HepG2 (cell line): Measurements from ENCODE around the gene FOXD1. TPM values are rescaled to one million over a fixed set of nuclear protein-coding genes. Genes with fewer than 3 reads are reported as not detected.

ENCODE experiments used
- ATAC-seq: fragments of 200-7000 bp; cut with Tn5 transposase; 3 replicates; pipeline ENCODE4 v1.9.1; 2020; ENCODE audit warnings: mild to moderate bottlenecking, moderate library complexity
- BruUV-seq: library from RNA; stranded (reverse); fragments of 400-500 nt; replicated peaks from 2 replicates; lab custom pipeline; 2021; lab: Mats Ljungman, UMichigan
- CTCF ChIA-PET: fragments of 300-600 bp; formaldehyde crosslinking; extraction: SDS; loops from one replicate; lab custom pipeline; 2021; ENCODE audit warnings: low total read pairs, inconsistent platforms, low intra/inter-chr PET ratio; lab: Yijun Ruan, JAX
- POLR2A ChIA-PET: fragments of 350-600 bp; sonication (Branson Sonifier 250); formaldehyde crosslinking; loops from one replicate; lab custom pipeline; 2020; ENCODE audit warnings: antibody characterized with exemption, inconsistent platforms; lab: Yijun Ruan, JAX
- DNase-seq: peaks from one replicate; pipeline ENCODE4 v3.0.0-alpha.2; 2015; ENCODE audit warnings: low spot score
- FAIRE-seq: peaks from 3 replicates; lab custom pipeline; 2011; peaks lifted over from hg19 to GRCh38; lab: Jason Lieb, UNC
- H2AFZ ChIP-seq: one replicate; pipeline ENCODE4 v1.6.1; 2011; ENCODE audit warnings: low read length, inconsistent platforms
- H3K27ac ChIP-seq: fragments of 300-600 bp; 3 replicates; pipeline ENCODE4 v1.8.0; 2011; ENCODE audit warnings: mixed run types, mild to moderate bottlenecking, mixed read lengths, low read length, inconsistent platforms; ENCODE audit not compliant: insufficient read depth; ENCODE audit errors: extremely low read length
- H3K27me3 ChIP-seq, 2 experiments: fragments of 200-600 bp in 1 of 2; 2 replicates in 1 of 2; 3 replicates in 1 of 2; pipeline versions ENCODE4 v1.6.0 to v1.8.0; 2011; ENCODE audit warnings: low read length in 2 of 2, mild to moderate bottlenecking in 2 of 2, moderate library complexity in 2 of 2, inconsistent platforms in 1 of 2; ENCODE audit not compliant: insufficient read depth in 2 of 2, control insufficient read depth in 1 of 2
- H3K36me3 ChIP-seq, 2 experiments: fragments of 200-600 bp in 1 of 2; replicated peaks in 1 of 2; 2 replicates in 1 of 2; 3 replicates in 1 of 2; pipeline versions ENCODE4 v1.5.1 to v1.8.0; 2011; ENCODE audit warnings: low read length in 2 of 2, inconsistent platforms in 1 of 2; ENCODE audit not compliant: insufficient read depth in 2 of 2, control insufficient read depth in 1 of 2
- H3K4me1 ChIP-seq: 2 replicates; pipeline ENCODE4 v1.5.1; 2012; ENCODE audit warnings: low read length, inconsistent platforms; ENCODE audit not compliant: insufficient read depth
- H3K4me2 ChIP-seq: 2 replicates; pipeline ENCODE4 v1.6.0; 2011; ENCODE audit warnings: low read depth, low read length, inconsistent platforms
- H3K4me3 ChIP-seq, 3 experiments: fragments of 200-600 bp in 1 of 3; sonication (generic), shearing (Covaris generic) in 1 of 3; replicated peaks in 1 of 3; 2 replicates each; pipeline ENCODE4 v1.5.1; 2011 to 2016; ENCODE audit warnings: low read length in 3 of 3, inconsistent platforms in 2 of 3, low read depth in 2 of 3, mild to moderate bottlenecking in 2 of 3, control low read depth in 1 of 3, mixed read lengths in 1 of 3; ENCODE audit not compliant: insufficient read depth in 1 of 3
- H3K79me2 ChIP-seq: one replicate; pipeline ENCODE4 v1.6.1; 2011; ENCODE audit warnings: low read length, inconsistent platforms; ENCODE audit not compliant: insufficient read depth
- H3K9ac ChIP-seq: 2 replicates; pipeline ENCODE4 v1.6.0; 2011; ENCODE audit warnings: mild to moderate bottlenecking, low read depth, low read length, inconsistent platforms; ENCODE audit not compliant: insufficient read depth
- H3K9me3 ChIP-seq: 2 replicates; pipeline ENCODE4 v1.5.1; 2012; ENCODE audit warnings: mild to moderate bottlenecking, low read length
- H4K20me1 ChIP-seq: 2 replicates; pipeline ENCODE4 v1.6.0; 2011; ENCODE audit warnings: inconsistent platforms, mild to moderate bottlenecking, low read length, moderate library complexity; ENCODE audit not compliant: insufficient read depth
- AKAP8 ChIP-seq: sonication (generic); formaldehyde crosslinking; IDR thresholded peaks from 2 replicates; pipeline ENCODE4 v1.5.1; 2020; ENCODE audit warnings: mild to moderate bottlenecking, missing genetic modification reagents
- EZH2 ChIP-seq: conservative IDR thresholded peaks from 2 replicates; pipeline ENCODE4 v1.6.1; 2012; ENCODE audit warnings: mild to moderate bottlenecking, low read depth, low read length, moderate library complexity
- HOXD1 ChIP-seq: sonication (generic); formaldehyde crosslinking; IDR thresholded peaks from 2 replicates; pipeline ENCODE4 v1.5.0; 2020; ENCODE audit warnings: missing genetic modification reagents
- LBX2 ChIP-seq: sonication (generic); formaldehyde crosslinking; IDR thresholded peaks from 2 replicates; pipeline ENCODE4 v1.5.0; 2020; ENCODE audit warnings: missing genetic modification reagents, mild to moderate bottlenecking, borderline replicate concordance
- NONO ChIP-seq, 2 experiments: fragments of 450-650 bp in 1 of 2; sonication (generic) in 1 of 2; formaldehyde crosslinking in 1 of 2; IDR thresholded peaks in 1 of 2; conservative IDR thresholded peaks in 1 of 2; 2 replicates each; pipeline versions ENCODE4 v1.6.1 to v1.8.0; 2017 to 2022; ENCODE audit warnings: mild to moderate bottlenecking in 1 of 2, missing genetic modification reagents in 1 of 2, moderate library complexity in 1 of 2
- ZNF205 ChIP-seq: IDR thresholded peaks from 2 replicates; pipeline ENCODE4 v1.6.1; 2018; ENCODE audit warnings: missing biosample characterization, missing genetic modification reagents
- ZNF580 ChIP-seq: IDR thresholded peaks from 2 replicates; pipeline ENCODE4 v1.6.1; 2016; ENCODE audit warnings: low read depth, borderline replicate concordance
- ZNF598 ChIP-seq: sonication (generic); formaldehyde crosslinking; IDR thresholded peaks from 2 replicates; pipeline ENCODE4 v1.5.1; 2020; ENCODE audit warnings: mild to moderate bottlenecking, missing genetic modification reagents, borderline replicate concordance
- WGBS: methylation state at CpG from one replicate; pipeline ENCODE4 v1.1.6; 2017; ENCODE audit warnings: low lambda C conversion rate; 5-methylcytosine and 5-hydroxymethylcytosine counted together
- in situ Hi-C: cut with HindIII; loops from 2 replicates; pipeline ENCODE4 v1.10.0; 2017; ENCODE audit warnings: low pct_unique_long_range_greater_than_20kb; ENCODE audit not compliant: extremely low pct_ligation_motif_present
- intact Hi-C: fragments of 100-400 bp; cut with micrococcal nuclease; formaldehyde crosslinking; loops from one replicate; pipeline ENCODE4 v1.10.0; 2022; ENCODE audit not compliant: unreplicated experiment
- polyA plus RNA-seq, 8 experiments: library from polyadenylated mRNA; depleted of rRNA in 3 of 8; stranded (reverse) in 7 of 8; unstranded in 1 of 8; fragments of >200 nt; fragmentation: Illumina TruSeq in 4 of 8; extraction: Trizol in 4 of 8; gene quantifications; 2 replicates each; pipeline versions ENCODE4 v1.2.1 to v1.2.3, GENCODE V29; 2011 to 2016; ENCODE audit warnings: low read depth in 4 of 8, missing spikeins in 1 of 8, mixed read lengths in 1 of 8; ENCODE audit not compliant: insufficient read depth in 1 of 8
- total RNA-seq, 5 experiments: library from RNA; depleted of rRNA; stranded (reverse); fragments of >200 nt; fragmentation: Illumina TruSeq; extraction: Trizol; gene quantifications; 2 replicates each; pipeline ENCODE4 v1.2.3, GENCODE V29; 2016; ENCODE audit warnings: low read depth in 1 of 5

FOXD1 gene
- total and polyA plus RNA-seq, 2 of the 13 experiments (the other 11 are each of a cell fraction or from before 2014, with no cell fraction given) = 0.04 to 0.05 TPM

GRCh38 chr5:73450672-73451223, 2.2 kb upstream of the FOXD1 start:
- POLR2A ChIA-PET = interaction anchor here (1.0 kb wide), 1 partner anchor 234 kb away, joined by 3 read pairs; no protein-coding TSS in a partner anchor
- CTCF ChIA-PET = interaction anchor here (2.5 kb wide), 1 partner anchor 235 kb away, joined by 11 read pairs; no protein-coding TSS in a partner anchor
- H3K79me2 ChIP-seq = no peaks in the 10 kb centered on the region
- H3K9me3 ChIP-seq = no peaks in the 10 kb centered on the region
- no TSS peak for BruUV-seq
- DNase-seq (no peak), FAIRE-seq (no peak), ATAC-seq (no peak)
- intact Hi-C loops = loop anchor here (1.0 to 5.0 kb wide), 3 partner anchors 234 to 533 kb away; no protein-coding TSS in a partner anchor
- H3K4me3 ChIP-seq = peak overlapping the region in 1 of 3 experiments; percentile 62; a peak in 1 of 6 replicates
- H3K4me2 ChIP-seq = peak overlapping the region; percentile 65
- WGBS = 30% methylated on average over 27 of the region's 27 CpGs
- H3K27me3 ChIP-seq = peaks cover 9 to 63% of the 10 kb centered on the region in 2 experiments
- TF ChIP-seq EZH2 (0 out of 2 replicates have a peak, but pooled peaks have one; percentile 50), ZNF598 (CRISPR knock-in tag) (no peak)
- TF ChIP-seq, all 625 proteins: peak for 1
- no peaks in the 10 kb centered on the region for H3K36me3 ChIP-seq
- no peak overlapping the region for H2AFZ ChIP-seq
- no peak overlapping the region for H3K27ac ChIP-seq
- in situ Hi-C loops = no loop called here
- no peaks in the 10 kb centered on the region for H4K20me1 ChIP-seq
- H3K4me1 ChIP-seq = peaks cover 27% of the 10 kb centered on the region
- no peak overlapping the region for H3K9ac ChIP-seq

- TF ChIP-seq ZNF205 (CRISPR knock-in tag) (no peak), LBX2 (CRISPR knock-in tag) (no peak), HOXD1 (CRISPR knock-in tag) (no peak), AKAP8 (no peak), ZNF580 (CRISPR knock-in tag) (no peak), NONO (IDR thresholded peaks at IDR 0.05) (no peak), NONO (CRISPR knock-in tag; conservative IDR thresholded peaks at IDR 0.05) (no peak)
- FAIRE-seq (no peak), ATAC-seq (no peak), DNase-seq (no peak)
- intact Hi-C loops = loop anchor here (5.0 kb wide), 2 partner anchors 368 to 533 kb away; no protein-coding TSS in a partner anchor
- H3K79me2 ChIP-seq = no peaks in the 10 kb centered on the region
- H3K4me3 ChIP-seq = no peak overlapping the region
- in situ Hi-C loops = no loop called here
- no peaks in the 10 kb centered on the region for H3K9me3 ChIP-seq
- CTCF ChIA-PET = interaction anchor here (2.5 kb wide), 1 partner anchor 234 kb away, joined by 11 read pairs; no protein-coding TSS in a partner anchor
- peaks cover 9 to 69% of the 10 kb centered on the region in 2 experiments for H3K27me3 ChIP-seq
- no peaks in the 10 kb centered on the region for H3K36me3 ChIP-seq
- H2AFZ ChIP-seq = no peak overlapping the region
- H3K4me2 ChIP-seq = no peak overlapping the region
- WGBS = 19% methylated on average over 7 of the region's 7 CpGs
- H3K27ac ChIP-seq = no peak overlapping the region
- BruUV-seq = no TSS peak
- H3K4me1 ChIP-seq = peaks cover 27% of the 10 kb centered on the region
- no peaks in the 10 kb centered on the region for H4K20me1 ChIP-seq
- POLR2A ChIA-PET = no interaction called here
- H3K9ac ChIP-seq = no peak overlapping the region
Observed at GRCh38 chr5:73450137-73450536, 1.6 kb upstream of the FOXD1 start.
